Transverse colon (tissue), 4 donors: ENCODE measurements around the gene MED6. TPM values are rescaled to one million over a fixed set of nuclear protein-coding genes. Genes with fewer than 3 reads are reported as not detected.

ENCODE experiments used
- DNase-seq: peaks from one replicate; pipeline ENCODE4 v3.0.0-alpha.2; 2019
- H3K27ac ChIP-seq, 4 donors: fragments of 200-600 bp; sonication (generic); 2 replicates each; pipeline ENCODE4 v1.5.1; 2016 to 2018; ENCODE audit warnings: inconsistent platforms in 4 of 4
- H3K27me3 ChIP-seq: fragments of 200-600 bp; sonication (generic); 2 replicates; pipeline ENCODE4 v1.5.1; 2017; ENCODE audit warnings: inconsistent platforms
- H3K36me3 ChIP-seq, 4 donors: fragments of 200-600 bp; sonication (generic); 2 replicates each; pipeline ENCODE4 v1.5.1; 2017 to 2019; ENCODE audit warnings: inconsistent platforms in 4 of 4
- H3K4me1 ChIP-seq, 4 donors: fragments of 200-600 bp; sonication (generic); 2 replicates each; pipeline ENCODE4 v1.5.1; 2017 to 2020; ENCODE audit warnings: inconsistent platforms in 4 of 4
- H3K4me3 ChIP-seq, 4 donors: fragments of 200-600 bp; sonication (generic); 1 replicate in 1 of 4; 2 replicates in 3 of 4; pipeline versions ENCODE4 v1.5.1 to v1.6.1; 2017 to 2019; ENCODE audit warnings: inconsistent platforms in 4 of 4
- H3K9me3 ChIP-seq, 2 donors: fragments of 200-600 bp; sonication (generic); 2 replicates each; pipeline ENCODE4 v1.5.1; 2017 to 2019; ENCODE audit warnings: inconsistent platforms in 2 of 2
- CTCF ChIP-seq, 5 experiments: fragments of 200-600 bp in 3 of 5; fragments of 450-650 bp in 2 of 5; sonication (generic) in 3 of 5; IDR thresholded peaks; 1 replicate in 2 of 5; 2 replicates in 3 of 5; pipeline ENCODE4 v1.5.1; 2016 to 2017; ENCODE audit warnings: antibody characterized with exemption in 5 of 5, inconsistent platforms in 3 of 5, mild to moderate bottlenecking in 2 of 5, moderate library complexity in 1 of 5
- EP300 ChIP-seq: sonication (generic); formaldehyde crosslinking; IDR thresholded peaks from one replicate; pipeline ENCODE4 v1.6.1; 2017; ENCODE audit warnings: antibody characterized with exemption, low read depth
- POLR2A ChIP-seq: fragments of 450-650 bp; IDR thresholded peaks from one replicate; pipeline ENCODE4 v1.6.1; 2016; ENCODE audit warnings: antibody characterized with exemption, mild to moderate bottlenecking, moderate library complexity
- POLR2AphosphoS5 ChIP-seq, 3 donors: sonication (generic); formaldehyde crosslinking; IDR thresholded peaks; one replicate each; pipeline ENCODE4 v1.6.1; 2016; ENCODE audit warnings: antibody characterized with exemption in 3 of 3
- WGBS, 2 donors: methylation state at CpG; one replicate each; pipeline ENCODE4 v1.1.5; 2018; ENCODE audit warnings: low coverage in 1 of 2; 5-methylcytosine and 5-hydroxymethylcytosine counted together
- in situ Hi-C, 4 donors: fragments of 200-750 bp; cut with MboI; loops; one replicate each; pipeline versions ENCODE4 v1.15.0 to v1.15.1; 2017; ENCODE audit warnings: low sequenced_read_pairs in 3 of 4, low pct_ligation_motif_present in 1 of 4, low pct_unique_long_range_greater_than_20kb in 1 of 4
- intact Hi-C: fragments of 100-400 bp; cut with DNase I; formaldehyde crosslinking; loops from one replicate; pipeline ENCODE4 v1.15.1; 2023; ENCODE audit warnings: low total_unique reads
- small RNA-seq, 4 donors: library from RNA; depleted of rRNA; stranded (forward); fragments of <200 nt; gene quantifications; one replicate each; pipeline ENCODE3, GENCODE V24; 2016
- total RNA-seq, 4 donors: library from RNA; depleted of rRNA; stranded (reverse); fragments of >200 nt; gene quantifications; one replicate each; pipeline ENCODE4 v1.1.0, GENCODE V29; 2016

Gene MED6
- total RNA-seq, 4 donors from 2014 or later: 6.0 to 33.5 (median 23.7) TPM

DNA sequence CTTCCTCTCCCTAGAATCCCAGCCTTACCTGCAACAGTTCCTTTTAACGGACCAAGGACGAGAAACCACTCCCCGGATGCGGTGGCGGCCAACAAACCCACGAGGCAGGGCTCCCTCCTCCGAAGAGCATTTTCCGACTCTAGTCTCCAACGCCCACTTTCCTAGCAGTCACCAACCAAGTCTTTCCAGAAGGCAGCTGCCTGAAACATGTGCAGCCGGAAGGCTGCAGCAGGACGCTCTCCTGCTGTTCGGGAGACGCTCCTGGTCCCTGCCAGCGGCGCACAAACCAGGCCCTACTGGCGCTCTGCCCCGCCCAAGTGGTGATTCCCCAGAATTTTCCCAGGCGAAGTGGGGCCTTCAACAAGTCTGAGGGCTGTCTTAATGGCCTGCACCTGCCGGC is 44.6 kb downstream of the MED6 start:
- in situ Hi-C loops (loop anchor here in 1 of 4 donors (25.0 kb wide), 1 partner anchor 219 kb away; no protein-coding TSS in a partner anchor), intact Hi-C loops (no loop called here)
- WGBS, 2 donors: 62% methylated on average over 19 of the region's 19 CpGs; no CpG with 5 or more reads in 1 of the 2 donors
- H3K4me3 ChIP-seq: no peak overlapping the region
- no peaks in the 10 kb centered on the region for H3K36me3 ChIP-seq
- no peak for DNase-seq
- H3K4me1 ChIP-seq: no peaks in the 10 kb centered on the region
- H3K27me3 ChIP-seq: no peaks in the 10 kb centered on the region
- H3K27ac ChIP-seq: no peak overlapping the region
- no peaks in the 10 kb centered on the region for H3K9me3 ChIP-seq
- no peak for TF ChIP-seq POLR2A
- TF ChIP-seq POLR2AphosphoS5 (IDR thresholded peaks at IDR 0.05): no peak
- TF ChIP-seq CTCF (IDR thresholded peaks at IDR 0.05): no peak
- no peak for TF ChIP-seq EP300

DNA sequence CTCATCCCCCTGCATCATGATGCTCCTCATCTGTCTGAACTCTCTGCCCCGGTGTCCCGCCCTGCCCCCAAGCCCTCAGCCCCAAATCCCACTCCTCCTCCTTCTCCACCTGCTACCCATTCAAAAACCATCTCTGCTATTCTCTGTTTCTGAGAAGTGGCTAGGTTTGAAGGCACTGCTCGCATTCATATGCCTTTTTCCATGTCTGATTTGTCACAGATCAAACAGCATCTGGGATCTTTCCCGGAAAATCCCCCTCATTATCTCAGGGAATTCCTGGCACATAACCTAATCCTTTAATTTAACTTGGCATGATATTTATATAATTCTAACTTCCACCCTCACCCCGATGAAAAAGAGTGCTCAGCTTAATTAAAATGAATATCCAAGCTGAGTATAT is 62.4 kb downstream of the MED6 start:
- intact Hi-C loops: no loop called here
- WGBS, 2 donors: 56 to 87% methylated on average over 3 to 5 of the region's 5 CpGs
- H3K4me1 ChIP-seq: no peaks in the 10 kb centered on the region

DNA sequence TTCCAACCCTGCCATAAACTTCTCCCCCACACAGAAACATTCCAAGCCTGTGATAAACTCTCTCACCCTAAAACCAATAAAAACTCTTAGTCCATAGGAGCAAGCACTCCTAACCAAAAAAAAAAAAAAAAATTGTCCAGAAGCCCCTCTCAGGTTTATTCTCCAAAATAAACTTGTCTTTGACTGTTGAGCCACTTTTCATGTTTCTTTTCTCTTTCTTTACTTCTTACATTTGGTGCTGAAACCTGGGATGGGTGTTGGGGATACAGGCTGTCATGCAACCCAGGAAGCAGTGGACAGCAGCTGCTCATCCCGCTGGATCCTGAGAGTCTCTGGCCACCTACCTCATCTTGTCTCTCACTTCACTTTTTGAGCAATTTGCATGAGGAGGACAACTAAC is 63.6 kb downstream of the MED6 start:
- no peak for DNase-seq
- intact Hi-C loops: no loop called here
- no peak overlapping the region for H3K4me3 ChIP-seq
- TF ChIP-seq POLR2A: no peak
- TF ChIP-seq CTCF (IDR thresholded peaks at IDR 0.05): no peak
- TF ChIP-seq EP300: no peak
- TF ChIP-seq POLR2AphosphoS5 (IDR thresholded peaks at IDR 0.05): no peak
- in situ Hi-C loops: no loop called here
- no peaks in the 10 kb centered on the region for H3K36me3 ChIP-seq
- H3K9me3 ChIP-seq: no peaks in the 10 kb centered on the region
- H3K27me3 ChIP-seq: no peaks in the 10 kb centered on the region
- 43 to 85% methylated on average over 1 of the region's 1 CpG for WGBS, 2 donors
- H3K27ac ChIP-seq: no peak overlapping the region
- no peaks in the 10 kb centered on the region for H3K4me1 ChIP-seq

More for the DNA sequence above, 62.4 kb downstream of the MED6 start:
- TF ChIP-seq EP300 (no peak), POLR2AphosphoS5 (IDR thresholded peaks at IDR 0.05) (no peak), CTCF (IDR thresholded peaks at IDR 0.05) (no peak), POLR2A (no peak)
- DNase-seq: no peak
- H3K36me3 ChIP-seq: no peaks in the 10 kb centered on the region
- no peak overlapping the region for H3K27ac ChIP-seq
- in situ Hi-C loops: no loop called here
- H3K4me3 ChIP-seq: no peak overlapping the region
- no peaks in the 10 kb centered on the region for H3K9me3 ChIP-seq
- H3K27me3 ChIP-seq: no peaks in the 10 kb centered on the region

DNA sequence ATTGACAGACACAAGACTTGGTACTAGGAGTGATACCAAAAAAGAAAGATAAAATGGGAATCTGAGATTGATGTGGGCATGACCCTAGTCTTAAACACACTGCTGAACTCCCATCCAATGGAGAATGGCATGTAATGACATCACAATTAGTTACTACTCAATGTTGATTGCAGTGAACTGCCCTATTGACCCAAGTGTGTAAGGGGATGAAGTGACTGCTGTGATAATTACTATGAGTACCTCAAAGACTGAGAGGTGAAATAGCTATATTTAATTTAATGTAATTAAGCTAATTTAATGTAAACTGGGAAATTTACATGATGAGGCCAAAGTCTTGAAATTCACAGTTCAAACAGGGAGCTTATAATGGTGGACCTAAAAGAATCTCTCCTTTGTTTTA is 65.6 kb downstream of the MED6 start, which contains the start of gene ADAM20:
ADAM20 (minus strand) TSS at position 101 of the 400 bp plus-strand sequence. CDS start 10,247 bp downstream, outside the sequence.
- DNase-seq: no peak
- Histone ChIP-seq H3K9me3 (no peaks in the 10 kb centered on the region), H3K27me3 (no peaks in the 10 kb centered on the region), H3K4me3 (no peak within 1 kb of the TSS), H3K36me3 (no peaks in the 10 kb centered on the region), H3K27ac (no peak within 1 kb of the TSS), H3K4me1 (no peaks in the 10 kb centered on the region)
- in situ Hi-C loops (no loop called here), intact Hi-C loops (no loop called here)
- no peak for TF ChIP-seq CTCF (IDR thresholded peaks at IDR 0.05)

Small RNAs within 50 kb of the gene (small RNA-seq; reads per million reads assigned to genes)
- 0 reads per million in 4 donors for gene RN7SL77P

Other genes with a start within 250 kb of the MED6 start
- 10 to 100 TPM in 3 of 4 donors, 1 to 10 TPM in 1; 5.8 to 35.5 (median 23.5) TPM for gene COX16, start 241.0 kb downstream of the MED6 start, total RNA-seq
- 10 to 100 TPM; 26.7 to 43.4 (median 32.0) TPM for gene SYNJ2BP, start 183.6 kb downstream of the MED6 start, total RNA-seq
- gene ADAM21, start 148.5 kb downstream of the MED6 start, total RNA-seq: not detected
- gene ADAM20, start 65.7 kb downstream of the MED6 start, total RNA-seq: 1 to 10 TPM in 2 of 4 donors, not detected in 2; 1.4 to 1.7 TPM
- 1 to 10 TPM in 1 of 4 donors, under 1 TPM in 1, not detected in 2; 0.41 to 1.3 TPM for gene TTC9, start 41.3 kb upstream of the MED6 start, total RNA-seq
- 10 to 100 TPM in 1 of 4 donors, 1 to 10 TPM in 3; 5.0 to 12.7 (median 8.3) TPM for gene MAP3K9, start 208.9 kb upstream of the MED6 start, total RNA-seq